ENCODE measurements around the gene ARL16. TPM values are rescaled to one million over a fixed set of nuclear protein-coding genes. Genes with fewer than 3 reads are reported as not detected.

Gene ARL16
- total and polyA plus RNA-seq, 4 experiments from 2014 or later = 25.3 to 45.5 (median 26.8) TPM

DNA sequence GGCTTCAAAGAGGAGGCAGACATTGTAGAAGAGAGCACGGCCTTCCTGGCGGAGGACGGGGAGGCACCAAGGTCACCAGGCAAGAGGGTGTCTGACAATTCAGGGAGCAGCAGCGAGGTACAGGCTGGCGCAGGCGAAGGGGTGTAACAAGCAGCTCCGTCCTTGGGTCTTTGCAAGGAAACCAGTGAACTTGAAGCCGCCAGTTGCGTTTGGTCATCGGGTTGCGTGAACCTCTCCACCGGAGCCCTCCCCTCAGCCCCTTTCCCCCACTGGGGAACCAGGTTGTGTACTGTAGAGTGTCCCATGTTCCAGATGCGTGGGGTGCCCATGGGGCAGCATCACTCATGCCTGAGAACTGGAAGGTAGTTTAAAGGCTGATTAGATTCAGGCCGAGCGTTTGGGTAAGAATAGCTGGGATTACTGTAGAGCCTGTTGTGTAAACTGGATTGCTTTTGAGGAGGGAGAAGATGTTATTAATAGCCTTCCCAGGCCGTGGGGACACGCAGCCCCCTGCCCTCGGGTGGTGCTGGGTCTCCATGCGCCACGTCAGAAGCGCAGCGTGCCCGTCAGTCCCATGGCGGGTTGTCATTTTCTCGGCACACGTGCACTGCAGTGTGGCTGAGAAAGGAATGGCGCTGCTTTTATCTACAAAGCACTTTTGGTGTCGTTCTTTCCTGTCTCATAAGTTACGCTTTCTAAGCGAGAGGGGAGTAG lies 22.1 kb upstream of the ARL16 start:
- H3K27ac Mint-ChIP-seq = peak overlapping the region; percentile 30 to 88 (median 80)
- ChIA-PET POLR2A (ENCODE audit: partially characterized antibody) (interaction anchor here (0.7 to 4.7 kb wide), 2 partner anchors 22 to 137 kb away, joined by 3 to 67 read pairs; partner anchors contain the start of genes ARL16 and HGS), CTCF (ENCODE audit: partially characterized antibody) (no interaction called here)

DNA sequence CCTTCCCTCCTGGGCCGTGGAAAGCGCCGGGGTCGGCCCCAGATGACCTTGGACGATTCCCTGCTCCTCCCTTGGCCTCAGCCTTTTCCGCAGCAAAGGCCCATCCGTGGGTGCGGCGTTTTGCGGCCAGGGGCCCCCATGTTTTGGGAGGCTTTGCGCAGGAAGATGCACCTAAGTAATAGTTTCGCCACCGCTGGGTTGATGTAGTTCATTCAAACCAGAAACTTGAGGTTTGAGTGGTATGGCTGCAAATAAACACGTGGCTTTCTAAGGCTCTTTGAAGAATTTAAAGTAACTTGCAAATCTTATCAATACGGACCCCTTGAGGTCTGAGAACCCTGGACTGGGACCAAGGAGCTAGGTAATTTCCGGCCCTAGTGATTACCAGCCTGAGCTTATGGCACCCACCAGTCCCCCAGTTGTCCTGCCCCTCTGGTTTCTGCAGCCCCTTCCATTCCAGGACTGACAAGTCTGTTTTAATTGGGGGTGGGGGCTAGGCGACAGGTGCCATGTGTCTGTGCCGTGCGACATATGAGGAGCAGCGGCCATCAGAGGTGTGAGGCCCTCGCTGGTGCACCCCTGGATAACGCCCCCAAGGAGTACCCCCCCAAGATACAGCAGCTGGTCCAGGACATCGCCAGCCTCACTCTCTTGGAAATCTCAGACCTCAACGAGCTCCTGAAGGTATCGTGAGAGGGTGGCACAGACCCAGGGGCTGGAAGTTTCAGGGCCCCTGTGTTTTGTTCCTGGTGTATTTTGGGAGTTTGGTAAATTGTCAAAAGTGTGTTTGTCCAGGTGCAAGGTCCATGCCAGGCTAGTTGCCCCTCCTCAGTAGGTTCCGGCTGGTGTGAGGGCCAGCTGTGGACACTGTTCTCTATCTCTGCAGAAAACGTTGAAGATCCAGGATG lies 20.4 kb upstream of the ARL16 start:
- Mint-ChIP-seq H3K27ac (peak overlapping the region; percentile 77 to 93 (median 88)), H3K4me3 (peak overlapping the region; percentile 76 to 91 (median 81)), H3K27me3 (no peaks in the 10 kb centered on the region), H3K36me3 (peaks cover 5 to 42% of the 10 kb centered on the region in 2 donors), H3K9me3 (peaks cover 0 to 1% (median 0%) of the 10 kb centered on the region in 8 donors), H3K4me1 (peaks cover 6 to 40% (median 26%) of the 10 kb centered on the region in 4 donors)
- DNase-seq = peak in 3 of 5 donors; percentile 35 to 39 (median 38)
- ChIA-PET POLR2A (ENCODE audit: partially characterized antibody) (interaction anchor here (0.7 to 4.7 kb wide), 13 partner anchors 8 to 192 kb away, joined by 3 to 67 read pairs (median 4); partner anchors contain the start of genes ACTG1, ARL16, CCDC137 and FAAP100), CTCF (ENCODE audit: partially characterized antibody) (interaction anchor here (1.4 to 2.3 kb wide), 2 partner anchors 29 to 226 kb away, joined by 4 to 9 read pairs; no protein-coding TSS in a partner anchor)
- peaks cover 14% of the 10 kb centered on the region for H3K36me3 ChIP-seq (ENCODE audit: insufficient read depth, low read length)
- peak overlapping the region; percentile 87 for H3K27ac ChIP-seq (ENCODE audit: low read depth, low read length)
- no peaks in the 10 kb centered on the region for H3K27me3 ChIP-seq (ENCODE audit: insufficient read depth, low read length)
- intact Hi-C loops (cut with micrococcal nuclease) = loop anchor here (1.0 to 5.0 kb wide), 4 partner anchors 8 to 157 kb away; partner anchors contain the start of genes ARL16, CCDC137, OXLD1 and P4HB
- H3K4me1 ChIP-seq (ENCODE audit: insufficient read depth, low read length) = peaks cover 32% of the 10 kb centered on the region
- H3K9me3 ChIP-seq (ENCODE audit: control insufficient read depth in 1 of 2, low read length in 2 of 2) = no peaks in the 10 kb centered on the region
- peak overlapping the region; percentile 61 for H3K4me3 ChIP-seq (ENCODE audit: low read length in 2 of 2)

More for the DNA sequence above, 22.1 kb upstream of the ARL16 start:
- peaks cover 0 to 1% (median 0%) of the 10 kb centered on the region in 8 donors for H3K9me3 Mint-ChIP-seq
- Histone ChIP-seq H3K4me1 (ENCODE audit: insufficient read depth, low read length) (peaks cover 39% of the 10 kb centered on the region), H3K27ac (ENCODE audit: low read depth, low read length) (no peak overlapping the region), H3K27me3 (ENCODE audit: insufficient read depth, low read length) (no peaks in the 10 kb centered on the region), H3K9me3 (ENCODE audit: control insufficient read depth in 1 of 2, low read length in 2 of 2) (no peaks in the 10 kb centered on the region), H3K4me3 (ENCODE audit: low read length in 2 of 2) (no peak overlapping the region), H3K36me3 (ENCODE audit: insufficient read depth, low read length) (peaks cover 10% of the 10 kb centered on the region)
- H3K4me3 Mint-ChIP-seq = peak overlapping the region in 3 of 8 donors; percentile 13 to 43 (median 21)
- H3K36me3 Mint-ChIP-seq = peaks cover 5 to 37% of the 10 kb centered on the region in 2 donors
- no peak for DNase-seq
- intact Hi-C loops (cut with micrococcal nuclease) = no loop called here
- H3K4me1 Mint-ChIP-seq = peaks cover 8 to 46% (median 30%) of the 10 kb centered on the region in 4 donors
- no peaks in the 10 kb centered on the region for H3K27me3 Mint-ChIP-seq

DNA sequence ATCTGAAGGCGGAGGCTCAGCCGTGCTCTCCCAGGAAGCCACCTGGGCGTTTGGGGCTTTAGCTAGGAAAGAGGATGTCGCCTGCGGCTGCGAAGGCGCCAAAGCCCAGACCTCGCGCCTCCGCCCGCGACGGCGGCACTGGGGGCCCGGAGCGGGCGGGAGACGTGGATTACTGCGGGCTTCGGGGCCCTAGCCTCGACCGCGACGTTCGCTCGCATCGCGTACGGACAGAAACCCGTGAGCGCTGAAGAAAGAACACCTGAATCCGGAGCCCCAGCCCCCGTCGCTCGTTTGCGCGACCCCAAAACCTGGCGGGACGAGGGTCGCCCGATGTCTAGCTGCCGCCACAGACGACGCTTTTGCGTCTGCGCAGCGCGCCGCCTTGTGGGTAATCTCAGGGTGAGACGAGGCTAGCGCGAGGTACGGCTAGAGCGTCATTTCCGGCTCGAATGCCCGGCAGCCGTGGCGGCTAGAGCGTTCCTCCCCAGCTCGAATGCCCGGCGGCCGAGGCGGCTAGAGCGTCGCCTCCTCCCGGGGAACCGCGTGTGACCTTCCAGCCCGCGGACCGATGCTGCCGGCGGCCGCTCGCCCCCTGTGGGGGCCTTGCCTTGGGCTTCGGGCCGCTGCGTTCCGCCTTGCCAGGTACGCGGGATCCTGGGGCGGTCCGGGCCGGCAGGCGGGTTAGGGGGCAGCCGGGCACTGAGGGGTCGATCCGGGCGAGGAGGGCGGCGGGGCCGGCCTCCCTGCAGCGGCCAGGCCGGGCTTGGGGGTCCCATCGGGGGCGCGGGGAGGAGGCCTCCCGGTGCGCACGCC lies 19.5 kb upstream of the ARL16 start, which contains the start of gene MRPL12:
TSS of gene MRPL12 (plus strand) at position 434 of the 813 bp plus-strand sequence. CDS start at position 569, 135 bp downstream.
- Mint-ChIP-seq H3K4me3 (peak within 1 kb of the TSS; percentile 87 to 94 (median 90)), H3K9me3 (peaks cover 0 to 1% (median 0%) of the 10 kb centered on the region in 8 donors), H3K4me1 (peaks cover 8 to 40% (median 26%) of the 10 kb centered on the region in 4 donors), H3K36me3 (peaks cover 9 to 48% of the 10 kb centered on the region in 2 donors), H3K27me3 (no peaks in the 10 kb centered on the region), H3K27ac (peak within 1 kb of the TSS; percentile 92 to 97 (median 94))
- no peaks in the 10 kb centered on the region for H3K9me3 ChIP-seq (ENCODE audit: control insufficient read depth in 1 of 2, low read length in 2 of 2)
- peaks cover 32% of the 10 kb centered on the region for H3K4me1 ChIP-seq (ENCODE audit: insufficient read depth, low read length)
- ChIA-PET POLR2A (ENCODE audit: partially characterized antibody) (interaction anchor here (0.7 to 4.7 kb wide), 17 partner anchors 8 to 631 kb away, joined by 3 to 67 read pairs (median 4); partner anchors contain the start of genes ACTG1, ARHGDIA, ARL16 and CCDC137), CTCF (ENCODE audit: partially characterized antibody) (interaction anchor here (1.4 to 2.3 kb wide), 2 partner anchors 28 to 227 kb away, joined by 4 to 9 read pairs; no protein-coding TSS in a partner anchor)
- intact Hi-C loops (cut with micrococcal nuclease) = loop anchor here (1.0 to 5.0 kb wide), 4 partner anchors 9 to 158 kb away; partner anchors contain the start of genes ARL16, CCDC137, OXLD1 and P4HB
- H3K27ac ChIP-seq (ENCODE audit: low read depth, low read length) = peak within 1 kb of the TSS; percentile 87
- H3K36me3 ChIP-seq (ENCODE audit: insufficient read depth, low read length) = peaks cover 18% of the 10 kb centered on the region
- peak within 1 kb of the TSS; percentile 61 to 63 for H3K4me3 ChIP-seq (ENCODE audit: low read length in 2 of 2)
- H3K27me3 ChIP-seq (ENCODE audit: insufficient read depth, low read length) = no peaks in the 10 kb centered on the region
- peak; percentile 83 to 89 (median 85) for DNase-seq

DNA sequence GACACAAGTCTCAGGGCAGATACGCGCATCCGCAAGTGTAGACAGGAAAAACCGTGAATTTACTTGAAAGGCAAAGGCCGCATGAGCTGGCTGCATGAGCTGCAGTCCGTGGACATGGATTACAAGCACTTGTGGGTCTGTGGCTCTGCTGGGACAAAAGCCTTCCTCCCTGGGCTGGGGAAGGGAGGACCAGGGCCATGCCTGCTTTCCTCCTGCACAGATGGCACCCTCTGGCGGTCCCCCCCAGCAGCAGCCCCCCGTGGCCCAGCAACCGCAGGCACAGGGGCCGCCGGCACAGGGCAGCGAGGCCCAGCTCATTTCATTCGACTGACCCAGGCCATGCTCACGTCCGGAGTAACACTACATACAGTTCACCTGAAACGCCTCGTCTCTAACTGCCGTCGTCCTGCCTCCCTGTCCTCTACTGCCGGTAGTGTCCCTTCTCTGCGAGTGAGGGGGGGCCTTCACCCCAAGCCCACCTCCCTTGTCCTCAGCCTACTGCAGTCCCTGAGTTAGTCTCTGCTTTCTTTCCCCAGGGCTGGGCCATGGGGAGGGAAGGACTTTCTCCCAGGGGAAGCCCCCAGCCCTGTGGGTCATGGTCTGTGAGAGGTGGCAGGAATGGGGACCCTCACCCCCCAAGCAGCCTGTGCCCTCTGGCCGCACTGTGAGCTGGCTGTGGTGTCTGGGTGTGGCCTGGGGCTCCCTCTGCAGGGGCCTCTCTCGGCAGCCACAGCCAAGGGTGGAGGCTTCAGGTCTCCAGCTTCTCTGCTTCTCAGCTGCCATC lies 17.9 kb upstream of the ARL16 start:
- ChIA-PET POLR2A (ENCODE audit: partially characterized antibody) (interaction anchor here (1.0 to 4.7 kb wide), 7 partner anchors 8 to 39 kb away, joined by 3 to 67 read pairs (median 4); partner anchors contain the start of genes ARL16, CCDC137, HGS and OXLD1), CTCF (ENCODE audit: partially characterized antibody) (interaction anchor here (2.3 kb wide), 1 partner anchor 26 kb away, joined by 9 read pairs; no protein-coding TSS in a partner anchor)
- Mint-ChIP-seq H3K4me3 (peak overlapping the region in 7 of 8 donors; percentile 44 to 94 (median 89)), H3K36me3 (peaks cover 18 to 55% of the 10 kb centered on the region in 2 donors), H3K27me3 (no peaks in the 10 kb centered on the region), H3K9me3 (peaks cover 0 to 1% (median 0%) of the 10 kb centered on the region in 8 donors), H3K4me1 (peaks cover 9 to 40% (median 26%) of the 10 kb centered on the region in 4 donors), H3K27ac (peak overlapping the region in 6 of 7 donors; percentile 56 to 97 (median 89))
- peaks cover 32% of the 10 kb centered on the region for H3K4me1 ChIP-seq (ENCODE audit: insufficient read depth, low read length)
- peak in 1 of 5 donors; percentile 36 for DNase-seq
- peaks cover 33% of the 10 kb centered on the region for H3K36me3 ChIP-seq (ENCODE audit: insufficient read depth, low read length)
- H3K27me3 ChIP-seq (ENCODE audit: insufficient read depth, low read length) = no peaks in the 10 kb centered on the region
- H3K9me3 ChIP-seq (ENCODE audit: control insufficient read depth in 1 of 2, low read length in 2 of 2) = no peaks in the 10 kb centered on the region
- H3K27ac ChIP-seq (ENCODE audit: low read depth, low read length) = peak overlapping the region; percentile 87
- intact Hi-C loops (cut with micrococcal nuclease) = loop anchor here (2.0 to 5.0 kb wide), 2 partner anchors 34 to 159 kb away; partner anchors contain the start of genes CCDC137, OXLD1 and P4HB
- H3K4me3 ChIP-seq (ENCODE audit: low read length in 2 of 2) = peak overlapping the region in 1 of 2 donors; percentile 61

DNA sequence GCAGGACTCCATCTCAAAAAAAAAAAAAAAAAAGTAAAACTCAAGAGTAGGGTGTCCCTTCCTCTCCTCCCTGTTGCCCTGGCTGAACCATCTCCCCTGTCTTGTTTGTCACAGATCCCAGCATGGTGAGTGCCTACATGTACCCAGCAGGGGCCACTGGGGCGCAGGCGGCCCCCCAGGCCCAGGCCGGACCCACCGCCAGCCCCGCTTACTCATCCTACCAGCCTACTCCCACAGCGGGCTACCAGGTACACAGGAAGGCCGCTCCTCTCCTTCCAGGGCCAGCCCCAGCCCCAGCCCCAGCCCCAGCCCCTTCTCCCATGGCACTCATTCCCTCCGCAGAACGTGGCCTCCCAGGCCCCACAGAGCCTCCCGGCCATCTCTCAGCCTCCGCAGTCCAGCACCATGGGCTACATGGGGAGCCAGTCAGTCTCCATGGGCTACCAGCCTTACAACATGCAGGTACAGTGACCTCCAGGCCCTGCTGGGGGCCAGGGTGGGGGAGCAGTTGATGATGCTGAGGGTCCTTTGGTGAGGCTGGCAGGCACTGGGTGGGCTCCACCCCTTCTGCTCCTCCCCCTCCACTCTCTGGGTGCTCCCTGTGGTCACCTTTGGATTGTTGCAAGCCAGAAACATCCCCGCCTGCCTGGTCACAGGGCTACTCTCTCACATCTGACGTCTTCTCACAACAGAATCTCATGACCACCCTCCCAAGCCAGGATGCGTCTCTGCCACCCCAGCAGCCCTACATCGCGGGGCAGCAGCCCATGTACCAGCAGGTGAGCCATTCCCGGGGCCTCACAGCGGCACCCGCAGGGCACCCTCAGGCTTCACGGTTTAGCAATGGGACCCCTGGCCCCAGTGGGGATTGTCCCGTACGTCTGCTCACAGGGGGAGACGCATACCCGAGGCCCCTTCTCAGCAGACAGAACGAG lies 17.0 kb upstream of the ARL16 start:
- peaks cover 33% of the 10 kb centered on the region for H3K36me3 ChIP-seq (ENCODE audit: insufficient read depth, low read length)
- peaks cover 0 to 1% (median 0%) of the 10 kb centered on the region in 8 donors for H3K9me3 Mint-ChIP-seq
- H3K27me3 ChIP-seq (ENCODE audit: insufficient read depth, low read length) = no peaks in the 10 kb centered on the region
- H3K4me3 Mint-ChIP-seq = peak overlapping the region in 2 of 8 donors; percentile 21 to 25
- peak overlapping the region in 5 of 7 donors; percentile 24 to 93 (median 69) for H3K27ac Mint-ChIP-seq
- ChIA-PET CTCF (ENCODE audit: partially characterized antibody) (interaction anchor here (1.9 kb wide), 1 partner anchor 17 kb away, joined by 4 read pairs; the partner anchor contains the start of genes ARL16 and HGS), POLR2A (ENCODE audit: partially characterized antibody) (interaction anchor here (4.7 kb wide), 1 partner anchor 17 kb away, joined by 67 read pairs; the partner anchor contains the start of genes ARL16 and HGS)
- DNase-seq = no peak
- H3K27me3 Mint-ChIP-seq = no peaks in the 10 kb centered on the region
- peaks cover 14 to 50% of the 10 kb centered on the region in 2 donors for H3K36me3 Mint-ChIP-seq
- H3K4me1 ChIP-seq (ENCODE audit: insufficient read depth, low read length) = peaks cover 32% of the 10 kb centered on the region
- H3K4me3 ChIP-seq (ENCODE audit: low read length in 2 of 2) = no peak overlapping the region
- peaks cover 7 to 36% (median 24%) of the 10 kb centered on the region in 4 donors for H3K4me1 Mint-ChIP-seq
- H3K27ac ChIP-seq (ENCODE audit: low read depth, low read length) = no peak overlapping the region
- intact Hi-C loops (cut with micrococcal nuclease) = loop anchor here (5.0 kb wide), 1 partner anchor 33 kb away; the partner anchor contains the start of genes CCDC137 and OXLD1
- H3K9me3 ChIP-seq (ENCODE audit: control insufficient read depth in 1 of 2, low read length in 2 of 2) = no peaks in the 10 kb centered on the region

All from CD4-positive, alpha-beta memory T cell (primary cell).